Astrocyte (in vitro differentiated cells and primary cell): ENCODE measurements around the gene TTC9. TPM values are rescaled to one million over a fixed set of nuclear protein-coding genes. Genes with fewer than 3 reads are reported as not detected.

Experiments used
- DNase-seq: peaks from one replicate; pipeline ENCODE4 v3.0.0-alpha.2; 2010; ENCODE audit warnings: low read depth
- FAIRE-seq: peaks from 2 replicates; lab custom pipeline; 2011; peaks lifted over from hg19 to GRCh38; lab: Jason Lieb, UNC
- H2AFZ ChIP-seq: 2 replicates; pipeline ENCODE4 v1.6.0; 2012; ENCODE audit warnings: low read depth, low read length, inconsistent platforms
- H3K27ac ChIP-seq: 2 replicates; pipeline ENCODE4 v1.5.1; 2011; ENCODE audit warnings: low read depth, low read length, inconsistent platforms
- H3K27me3 ChIP-seq: 2 replicates; pipeline ENCODE4 v1.6.0; 2011; ENCODE audit warnings: low read length, inconsistent platforms; ENCODE audit not compliant: insufficient read depth
- H3K36me3 ChIP-seq: 2 replicates; pipeline ENCODE4 v1.5.1; 2011; ENCODE audit warnings: low read length, inconsistent platforms; ENCODE audit not compliant: insufficient read depth
- H3K4me1 ChIP-seq: 2 replicates; pipeline ENCODE4 v1.5.1; 2011; ENCODE audit warnings: low read length, inconsistent platforms; ENCODE audit not compliant: insufficient read depth
- H3K4me2 ChIP-seq: 2 replicates; pipeline ENCODE4 v1.6.0; 2012; ENCODE audit warnings: low read length, inconsistent platforms
- H3K4me3 ChIP-seq: 2 replicates; pipeline ENCODE4 v1.5.1; 2011; ENCODE audit warnings: low read depth, mild to moderate bottlenecking, low read length, inconsistent platforms; ENCODE audit not compliant: insufficient read depth
- H3K79me2 ChIP-seq: 2 replicates; pipeline ENCODE4 v1.6.0; 2012; ENCODE audit warnings: mild to moderate bottlenecking, low read length, inconsistent platforms; ENCODE audit not compliant: insufficient read depth
- H3K9ac ChIP-seq: 2 replicates; pipeline ENCODE4 v1.6.0; 2012; ENCODE audit warnings: mild to moderate bottlenecking, low read length, inconsistent platforms
- H3K9me3 ChIP-seq: 2 replicates; pipeline ENCODE4 v1.5.1; 2012; ENCODE audit warnings: low read depth, mild to moderate bottlenecking, low read length, inconsistent platforms; ENCODE audit not compliant: insufficient read depth
- H4K20me1 ChIP-seq: 2 replicates; pipeline ENCODE4 v1.6.0; 2012; ENCODE audit warnings: low read length, inconsistent platforms; ENCODE audit not compliant: insufficient read depth
- H3K27ac Mint-ChIP-seq: one replicate; pipeline ENCODE4 v1.8.0; 2021; ENCODE audit warnings: mild to moderate bottlenecking, mixed read lengths; ENCODE audit not compliant: unreplicated experiment
- H3K27me3 Mint-ChIP-seq: one replicate; pipeline ENCODE4 v1.8.0; 2021; ENCODE audit warnings: low read depth, mixed read lengths; ENCODE audit not compliant: unreplicated experiment
- H3K36me3 Mint-ChIP-seq: one replicate; pipeline ENCODE4 v1.8.0; 2021; ENCODE audit warnings: low read depth, mixed read lengths; ENCODE audit not compliant: unreplicated experiment
- H3K4me1 Mint-ChIP-seq: one replicate; pipeline ENCODE4 v1.8.0; 2021; ENCODE audit warnings: low read depth, mixed read lengths; ENCODE audit not compliant: unreplicated experiment
- H3K4me3 Mint-ChIP-seq: one replicate; pipeline ENCODE4 v1.8.0; 2021; ENCODE audit warnings: mild to moderate bottlenecking, moderate library complexity, mixed read lengths; ENCODE audit not compliant: unreplicated experiment
- H3K9me3 Mint-ChIP-seq: one replicate; pipeline ENCODE4 v1.8.0; 2021; ENCODE audit warnings: mild to moderate bottlenecking, mixed read lengths; ENCODE audit not compliant: unreplicated experiment
- CTCF ChIP-seq: IDR thresholded peaks from 2 replicates; pipeline ENCODE4 v1.5.1; 2011; ENCODE audit warnings: low read depth, mild to moderate bottlenecking, inconsistent platforms, low read length, moderate library complexity; ENCODE audit not compliant: insufficient read depth
- EZH2 ChIP-seq: IDR thresholded peaks from 2 replicates; pipeline ENCODE4 v1.6.1; 2012; ENCODE audit warnings: mild to moderate bottlenecking, low read length, inconsistent platforms; ENCODE audit not compliant: insufficient read depth
- total RNA-seq: library from RNA; stranded (reverse); gene quantifications from 2 replicates; pipeline ENCODE4 v1.2.1, GENCODE V29; 2021

Gene TTC9
- total RNA-seq, 1 donor from 2014 or later, result 8.4 TPM

GRCh38 chr14:70670992-70671651, 29.4 kb downstream of the TTC9 start:
- H2AFZ ChIP-seq, result no peak overlapping the region
- H4K20me1 ChIP-seq, result no peaks in the 10 kb centered on the region
- no peaks in the 10 kb centered on the region for H3K79me2 ChIP-seq
- peaks cover 14% of the 10 kb centered on the region for H3K36me3 Mint-ChIP-seq
- no peak overlapping the region for H3K4me2 ChIP-seq
- H3K4me3 Mint-ChIP-seq, result no peak overlapping the region
- no peak overlapping the region for H3K4me3 ChIP-seq
- peaks cover 2% of the 10 kb centered on the region for H3K4me1 ChIP-seq
- no peak overlapping the region for H3K27ac Mint-ChIP-seq
- no peaks in the 10 kb centered on the region for H3K9me3 Mint-ChIP-seq
- FAIRE-seq (no peak), DNase-seq (peak; percentile 20)
- H3K9me3 ChIP-seq, result no peaks in the 10 kb centered on the region
- H3K27me3 ChIP-seq, result no peaks in the 10 kb centered on the region
- H3K27ac ChIP-seq, result no peak overlapping the region
- H3K36me3 ChIP-seq, result no peaks in the 10 kb centered on the region
- peaks cover 11% of the 10 kb centered on the region for H3K4me1 Mint-ChIP-seq
- H3K27me3 Mint-ChIP-seq, result peaks cover 2% of the 10 kb centered on the region
- H3K9ac ChIP-seq, result no peak overlapping the region
- no peak for TF ChIP-seq EZH2

GRCh38 chr14:70671652-70672644, 30.2 kb downstream of the TTC9 start:
- Mint-ChIP-seq H3K4me3 (no peak overlapping the region), H3K27me3 (peaks cover 2% of the 10 kb centered on the region), H3K9me3 (no peaks in the 10 kb centered on the region), H3K27ac (no peak overlapping the region), H3K36me3 (peaks cover 14% of the 10 kb centered on the region), H3K4me1 (peaks cover 3% of the 10 kb centered on the region)
- TF ChIP-seq CTCF (no peak), EZH2 (no peak)
- Histone ChIP-seq H2AFZ (no peak overlapping the region), H3K4me3 (no peak overlapping the region), H3K4me1 (peaks cover 2% of the 10 kb centered on the region), H3K27ac (no peak overlapping the region), H3K36me3 (no peaks in the 10 kb centered on the region), H3K9ac (no peak overlapping the region), H3K9me3 (no peaks in the 10 kb centered on the region), H3K4me2 (no peak overlapping the region), H3K79me2 (no peaks in the 10 kb centered on the region), H4K20me1 (no peaks in the 10 kb centered on the region), H3K27me3 (no peaks in the 10 kb centered on the region)
- DNase-seq (no peak), FAIRE-seq (no peak)

- no peak for FAIRE-seq
- H3K4me3 ChIP-seq, result no peak overlapping the region
- Mint-ChIP-seq H3K27ac (no peak overlapping the region), H3K4me3 (no peak overlapping the region), H3K4me1 (no peaks in the 10 kb centered on the region), H3K9me3 (no peaks in the 10 kb centered on the region), H3K27me3 (peaks cover 2% of the 10 kb centered on the region), H3K36me3 (peaks cover 5% of the 10 kb centered on the region)
- H3K27me3 ChIP-seq, result peaks cover 2% of the 10 kb centered on the region
- no peaks in the 10 kb centered on the region for H3K36me3 ChIP-seq
- no peak overlapping the region for H3K4me2 ChIP-seq
- no peaks in the 10 kb centered on the region for H3K4me1 ChIP-seq
- no peak for DNase-seq
- H3K27ac ChIP-seq, result no peak overlapping the region
- no peaks in the 10 kb centered on the region for H4K20me1 ChIP-seq
- no peaks in the 10 kb centered on the region for H3K79me2 ChIP-seq
- H3K9ac ChIP-seq, result no peak overlapping the region
- H3K9me3 ChIP-seq, result no peaks in the 10 kb centered on the region
- H2AFZ ChIP-seq, result no peak overlapping the region
- TF ChIP-seq EZH2 (no peak), CTCF (no peak)
Measured at GRCh38 chr14:70677341-70677740, 35.6 kb downstream of the TTC9 start.
